ENCODE data around the gene DIP2B.

Gene DIP2B

GRCh38 chr12:50609292-50609874 is 104.6 kb downstream of the DIP2B start:
- H3K4me3 ChIP-seq (ENCODE audit: low read depth, low read length): no peak overlapping the region
- DNase-seq (ENCODE audit: low read depth): no peak
- TF ChIP-seq MYC (IDR thresholded peaks at IDR 0.05; ENCODE audit: low read depth, low read length): no peak
- no peak for TF ChIP-seq MAX (IDR thresholded peaks at IDR 0.05; ENCODE audit: low read depth, low read length)
- TF ChIP-seq, protein P1, sequence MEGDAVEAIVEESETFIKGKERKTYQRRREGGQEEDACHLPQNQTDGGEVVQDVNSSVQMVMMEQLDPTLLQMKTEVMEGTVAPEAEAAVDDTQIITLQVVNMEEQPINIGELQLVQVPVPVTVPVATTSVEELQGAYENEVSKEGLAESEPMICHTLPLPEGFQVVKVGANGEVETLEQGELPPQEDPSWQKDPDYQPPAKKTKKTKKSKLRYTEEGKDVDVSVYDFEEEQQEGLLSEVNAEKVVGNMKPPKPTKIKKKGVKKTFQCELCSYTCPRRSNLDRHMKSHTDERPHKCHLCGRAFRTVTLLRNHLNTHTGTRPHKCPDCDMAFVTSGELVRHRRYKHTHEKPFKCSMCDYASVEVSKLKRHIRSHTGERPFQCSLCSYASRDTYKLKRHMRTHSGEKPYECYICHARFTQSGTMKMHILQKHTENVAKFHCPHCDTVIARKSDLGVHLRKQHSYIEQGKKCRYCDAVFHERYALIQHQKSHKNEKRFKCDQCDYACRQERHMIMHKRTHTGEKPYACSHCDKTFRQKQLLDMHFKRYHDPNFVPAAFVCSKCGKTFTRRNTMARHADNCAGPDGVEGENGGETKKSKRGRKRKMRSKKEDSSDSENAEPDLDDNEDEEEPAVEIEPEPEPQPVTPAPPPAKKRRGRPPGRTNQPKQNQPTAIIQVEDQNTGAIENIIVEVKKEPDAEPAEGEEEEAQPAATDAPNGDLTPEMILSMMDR (IDR thresholded peaks at IDR 0.05; ENCODE audit: low read depth, low read length): no peak
- no peak for TF ChIP-seq POLR2A (IDR thresholded peaks at IDR 0.05; ENCODE audit: extremely low read depth, insufficient read length)

- TF ChIP-seq POLR2A (IDR thresholded peaks at IDR 0.05; ENCODE audit: extremely low read depth, insufficient read length) (no peak), MYC (IDR thresholded peaks at IDR 0.05; ENCODE audit: low read depth, low read length) (no peak), MAX (IDR thresholded peaks at IDR 0.05; ENCODE audit: low read depth, low read length) (no peak)
- TF ChIP-seq, protein P1 (IDR thresholded peaks at IDR 0.05; ENCODE audit: low read depth, low read length): no peak
- no peak overlapping the region for H3K4me3 ChIP-seq (ENCODE audit: low read depth, low read length)
- DNase-seq (ENCODE audit: low read depth): no peak
Measured at GRCh38 chr12:50610171-50610570, 105.4 kb downstream of the DIP2B start.

DNA sequence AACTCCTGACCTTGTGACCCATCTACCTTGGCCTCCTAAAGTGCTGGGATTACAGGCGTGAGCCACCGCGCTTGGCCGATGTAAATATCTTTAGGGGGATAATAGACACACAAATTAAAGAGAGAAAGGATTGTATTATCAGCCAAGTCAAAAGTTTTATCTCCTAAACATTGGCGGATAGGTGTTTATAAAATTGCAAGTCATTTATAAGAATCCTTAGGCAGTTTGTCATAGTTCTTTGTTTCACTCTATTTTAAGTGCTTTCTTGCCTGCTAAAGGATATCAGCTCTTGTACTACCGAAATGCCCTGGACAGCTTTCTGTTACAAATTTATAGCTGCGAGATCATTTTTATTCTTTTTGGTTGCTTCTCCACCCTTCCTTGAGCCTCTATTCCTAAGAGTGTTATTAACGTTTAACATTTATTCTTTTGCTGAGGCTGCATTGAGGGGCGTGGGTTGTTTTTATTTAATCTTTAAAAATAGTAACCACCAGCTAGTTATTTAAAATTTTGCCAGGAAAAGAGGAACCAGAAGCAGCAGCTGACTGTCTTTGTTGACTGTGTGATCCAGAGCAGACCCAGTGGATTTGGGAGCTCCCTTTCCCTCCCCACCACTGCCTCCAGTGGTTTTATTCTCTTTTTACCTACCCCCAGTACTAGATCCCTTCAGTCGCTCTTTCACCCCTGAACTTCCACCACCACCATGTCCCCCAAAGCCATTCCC is 106.4 kb downstream of the DIP2B start:
- no peak for TF ChIP-seq MAX (IDR thresholded peaks at IDR 0.05; ENCODE audit: low read depth, low read length)
- no peak for TF ChIP-seq MYC (IDR thresholded peaks at IDR 0.05; ENCODE audit: low read depth, low read length)
- TF ChIP-seq POLR2A (IDR thresholded peaks at IDR 0.05; ENCODE audit: extremely low read depth, insufficient read length): no peak
- no peak overlapping the region for H3K4me3 ChIP-seq (ENCODE audit: low read depth, low read length)
- peak; percentile 26 for DNase-seq (ENCODE audit: low read depth)

DNA sequence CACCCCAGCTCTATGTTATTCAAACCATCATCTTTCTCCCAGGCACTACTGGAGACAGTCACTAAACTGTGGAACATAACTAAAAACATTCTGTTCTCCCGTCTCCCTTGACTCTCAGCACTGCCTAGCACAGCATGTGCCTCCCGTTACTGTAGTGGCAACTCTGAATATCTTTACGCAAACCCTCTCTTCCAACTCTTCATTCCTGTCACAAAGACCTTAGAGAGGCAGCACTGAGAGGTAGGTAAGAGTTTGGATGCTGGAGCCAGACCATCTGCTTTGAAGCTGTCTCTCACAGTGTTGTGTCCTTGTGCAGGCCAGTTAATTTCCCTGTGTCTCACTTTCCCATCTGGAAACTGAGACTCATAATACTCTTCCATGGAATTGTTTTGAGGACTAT is 108.1 kb downstream of the DIP2B start:
- H3K4me3 ChIP-seq (ENCODE audit: low read depth, low read length): no peak overlapping the region
- no peak for TF ChIP-seq POLR2A (IDR thresholded peaks at IDR 0.05; ENCODE audit: extremely low read depth, insufficient read length)
- DNase-seq (ENCODE audit: low read depth): no peak

DNA sequence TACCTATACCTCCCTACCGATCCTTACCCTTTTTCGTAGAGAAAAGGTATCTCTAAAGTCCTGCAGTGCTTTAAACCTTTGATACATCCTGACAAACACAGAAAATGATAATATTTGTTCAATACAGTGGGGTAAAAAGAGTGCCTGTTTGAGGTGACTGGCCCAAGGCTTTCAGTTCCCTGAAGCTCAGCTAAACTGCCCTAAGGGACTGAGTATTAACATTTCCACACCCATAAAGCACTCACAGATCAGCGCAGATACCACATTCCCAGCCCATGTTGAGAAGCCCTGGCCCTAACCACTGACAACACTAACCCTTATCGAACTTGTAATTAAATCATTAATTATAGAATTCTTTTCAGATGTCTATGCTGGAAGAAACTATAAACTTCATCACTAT is 108.7 kb downstream of the DIP2B start:
- no peak for TF ChIP-seq MAX (IDR thresholded peaks at IDR 0.05; ENCODE audit: low read depth, low read length)
- TF ChIP-seq, protein P1 (IDR thresholded peaks at IDR 0.05; ENCODE audit: low read depth, low read length): no peak
- no peak for TF ChIP-seq MYC (IDR thresholded peaks at IDR 0.05; ENCODE audit: low read depth, low read length)
- TF ChIP-seq POLR2A (IDR thresholded peaks at IDR 0.05; ENCODE audit: extremely low read depth, insufficient read length): no peak
- DNase-seq (ENCODE audit: low read depth): no peak

GRCh38 chr12:50614167-50614759 is 109.5 kb downstream of the DIP2B start:
- H3K4me3 ChIP-seq (ENCODE audit: low read depth, low read length): no peak overlapping the region
- no peak for DNase-seq (ENCODE audit: low read depth)
- TF ChIP-seq POLR2A (IDR thresholded peaks at IDR 0.05; ENCODE audit: extremely low read depth, insufficient read length) (no peak), MYC (IDR thresholded peaks at IDR 0.05; ENCODE audit: low read depth, low read length) (no peak), MAX (IDR thresholded peaks at IDR 0.05; ENCODE audit: low read depth, low read length) (no peak)
- TF ChIP-seq, protein P1 (IDR thresholded peaks at IDR 0.05; ENCODE audit: low read depth, low read length): no peak

More for the DNA sequence above, 108.7 kb downstream of the DIP2B start:
- no peak overlapping the region for H3K4me3 ChIP-seq (ENCODE audit: low read depth, low read length)

All from NB4 (cell line).